HCT116 (cell line): ENCODE measurements around the gene SCUBE2. TPM values are rescaled to one million over a fixed set of nuclear protein-coding genes. Genes with fewer than 3 reads are reported as not detected.

Source experiments
- microRNA-seq: library from miRNA; unstranded; fragments of <30 nt; microRNA quantifications from one replicate; pipeline ENCODE4, GENCODE V29; 2016; ENCODE audit warnings: borderline number of aligned reads
- total RNA-seq: library from RNA; stranded (reverse); gene quantifications from one replicate; pipeline ENCODE4 v1.2.1, GENCODE V29; 2021; ENCODE audit not compliant: unreplicated experiment

Gene SCUBE2
- total RNA-seq, 1 experiment from 2014 or later = 1.3 TPM

Small RNA genes within 50 kb of the gene (microRNA-seq; reads per million reads assigned to microRNA genes)
- not detected for gene MIR5691

Other genes with a start within 250 kb of the SCUBE2 start
- 30.3 TPM for gene AKIP1, start 180.4 kb downstream of the SCUBE2 start, total RNA-seq
- not detected for gene C11orf16, start 158.7 kb downstream of the SCUBE2 start, total RNA-seq
- gene ASCL3, start 148.6 kb downstream of the SCUBE2 start, total RNA-seq = not detected
- gene TMEM9B, start 127.2 kb downstream of the SCUBE2 start, total RNA-seq = 26.8 TPM
- gene NRIP3, start 87.6 kb downstream of the SCUBE2 start, total RNA-seq = 0.15 TPM
- gene DENND5A, start 173.8 kb upstream of the SCUBE2 start, total RNA-seq = 48.6 TPM
- gene TMEM41B, start 223.0 kb upstream of the SCUBE2 start, total RNA-seq = 67.2 TPM